K562 (cell line): ENCODE data around the gene TRMT44. TPM values are rescaled to one million over a fixed set of nuclear protein-coding genes. Genes with fewer than 3 reads are reported as not detected.

Experiments used
- ATAC-seq: fragments of 200-7000 bp; cut with Tn5 transposase; 3 replicates; pipeline ENCODE4 v1.9.1; 2020; ENCODE audit warnings: moderate library complexity
- BruUV-seq: library from RNA; stranded (reverse); fragments of 400-500 nt; replicated peaks from 2 replicates; lab custom pipeline; 2021; lab: Mats Ljungman, UMichigan
- CTCF ChIA-PET: fragments of 300-600 bp; formaldehyde crosslinking; extraction: SDS; loops from one replicate; lab custom pipeline; 2021; ENCODE audit warnings: low intra/inter-chr PET ratio; lab: Yijun Ruan, JAX
- POLR2A ChIA-PET: fragments of 300-600, 350-650 bp; sonication (Branson Sonifier 250); formaldehyde crosslinking; extraction: SDS; loops from one replicate; lab custom pipeline; 2021; ENCODE audit warnings: antibody characterized with exemption, inconsistent platforms; lab: Yijun Ruan, JAX
- DNase-seq, 4 experiments: peaks; one replicate each; pipeline versions ENCODE4 v3.0.0 to v3.0.0-alpha.2; 2011 to 2018; ENCODE audit warnings: low spot score in 3 of 4, mixed read lengths in 3 of 4; ENCODE audit errors: extremely low read depth in 1 of 4
- FAIRE-seq: peaks from 2 replicates; lab custom pipeline; 2011; peaks lifted over from hg19 to GRCh38; lab: Jason Lieb, UNC
- H2AFZ ChIP-seq: 2 replicates; pipeline ENCODE4 v1.6.0; 2011; ENCODE audit warnings: low read depth, low read length, control low read depth, inconsistent platforms
- H3K27ac ChIP-seq: fragments of 200-600 bp; 3 replicates; pipeline ENCODE4 v1.8.0; 2011; ENCODE audit warnings: low read depth, mild to moderate bottlenecking, control low read depth, inconsistent platforms, low read length, moderate library complexity, mixed read lengths; ENCODE audit errors: extremely low read depth
- H3K27me3 ChIP-seq, 2 experiments: fragments of 300-600 bp in 1 of 2; 2 replicates in 1 of 2; 3 replicates in 1 of 2; pipeline versions ENCODE4 v1.6.0 to v1.8.0; 2011; ENCODE audit warnings: inconsistent platforms in 2 of 2, low read length in 2 of 2, mild to moderate bottlenecking in 1 of 2, mixed read lengths in 1 of 2, moderate library complexity in 1 of 2; ENCODE audit not compliant: control insufficient read depth in 2 of 2, insufficient read depth in 2 of 2
- H3K36me3 ChIP-seq: fragments of 300-600 bp; 3 replicates; pipeline ENCODE4 v1.8.0; 2011; ENCODE audit warnings: mild to moderate bottlenecking, low read length, inconsistent platforms; ENCODE audit not compliant: control insufficient read depth, insufficient read depth
- H3K4me1 ChIP-seq, 2 experiments: fragments of 200-600 bp in 1 of 2; replicated peaks in 1 of 2; 2 replicates in 1 of 2; 3 replicates in 1 of 2; pipeline versions ENCODE4 v1.5.1 to v1.8.0; 2011; ENCODE audit warnings: inconsistent platforms in 2 of 2, low read length in 2 of 2, mild to moderate bottlenecking in 1 of 2, mixed read lengths in 1 of 2, moderate library complexity in 1 of 2; ENCODE audit not compliant: control insufficient read depth in 2 of 2, insufficient read depth in 2 of 2
- H3K4me2 ChIP-seq: 2 replicates; pipeline ENCODE4 v1.6.1; 2011; ENCODE audit warnings: low read length, control low read depth, inconsistent platforms, mixed read lengths; ENCODE audit not compliant: insufficient read depth
- H3K4me3 ChIP-seq: fragments of 200-600 bp; sonication (generic), shearing (Covaris generic); 2 replicates; pipeline ENCODE4 v1.5.1; 2016; ENCODE audit warnings: control low read depth, inconsistent platforms
- H3K79me2 ChIP-seq: fragments of 200-600 bp; 3 replicates; pipeline ENCODE4 v1.8.0; 2011; ENCODE audit warnings: low read length, inconsistent platforms; ENCODE audit not compliant: control insufficient read depth, insufficient read depth
- H3K9ac ChIP-seq, 2 experiments: 2 replicates each; pipeline versions ENCODE4 v1.6.0 to v1.6.1; 2011; ENCODE audit warnings: low read depth in 2 of 2, low read length in 2 of 2, control low read depth in 1 of 2, inconsistent platforms in 1 of 2, mild to moderate bottlenecking in 1 of 2, mixed read lengths in 1 of 2; ENCODE audit not compliant: insufficient read depth in 1 of 2
- H3K9me1 ChIP-seq: one replicate; pipeline ENCODE4 v1.6.0; 2011; ENCODE audit warnings: inconsistent platforms, mild to moderate bottlenecking, low read length, moderate library complexity; ENCODE audit not compliant: control insufficient read depth, insufficient read depth
- H3K9me3 ChIP-seq: replicated peaks from 2 replicates; pipeline ENCODE4 v1.5.1; 2011; ENCODE audit warnings: low read depth, low read length, inconsistent platforms; ENCODE audit not compliant: control insufficient read depth, insufficient read depth
- H4K20me1 ChIP-seq: replicated peaks from 2 replicates; pipeline ENCODE4 v1.6.1; 2011; ENCODE audit warnings: low read length, inconsistent platforms, mixed read lengths; ENCODE audit not compliant: control insufficient read depth, insufficient read depth
- AFF1 ChIP-seq, 2 experiments: fragments of 450-650 bp; IDR thresholded peaks; 2 replicates each; pipeline ENCODE4 v1.6.1; 2018; ENCODE audit warnings: mild to moderate bottlenecking in 2 of 2, low read depth in 1 of 2; ENCODE audit not compliant: partially characterized antibody in 2 of 2
- BCLAF1 ChIP-seq, 2 experiments: fragments of 450-650 bp in 1 of 2; IDR thresholded peaks; 2 replicates each; pipeline ENCODE4 v1.6.1; 2011 to 2017; ENCODE audit warnings: low read depth in 2 of 2, antibody characterized with exemption in 1 of 2, borderline replicate concordance in 1 of 2, low read length in 1 of 2, mild to moderate bottlenecking in 1 of 2, mixed read lengths in 1 of 2; ENCODE audit not compliant: control insufficient read depth in 1 of 2
- NR4A1 ChIP-seq, 2 experiments: fragments of 250-450 bp in 1 of 2; fragments of 450-650 bp in 1 of 2; sonication (Bioruptor Pico) in 1 of 2; IDR thresholded peaks; 2 replicates each; pipeline versions ENCODE4 v1.4.0 to v1.6.1; 2016 to 2020; ENCODE audit warnings: mild to moderate bottlenecking in 2 of 2, missing compliant biosample characterization in 1 of 2, missing genetic modification characterization in 1 of 2, moderate library complexity in 1 of 2
- POU5F1 ChIP-seq: fragments of 150-350 bp; IDR thresholded peaks from 2 replicates; pipeline ENCODE4 v1.6.1; 2014; ENCODE audit warnings: borderline replicate concordance, low read length, low read depth, mild to moderate bottlenecking; ENCODE audit not compliant: partially characterized antibody
- SAP30 ChIP-seq: fragments of 200-600 bp; sonication (generic); IDR thresholded peaks from 2 replicates; pipeline ENCODE4 v1.6.1; 2012; ENCODE audit warnings: borderline replicate concordance, low read depth, mild to moderate bottlenecking, moderate library complexity, low read length, control low read depth, inconsistent platforms; ENCODE audit not compliant: insufficient read depth, poor library complexity, severe bottlenecking
- ZBTB33 ChIP-seq: sonication (generic); formaldehyde crosslinking; IDR thresholded peaks from 2 replicates; pipeline ENCODE4 v1.8.1; 2023; ENCODE audit warnings: mild to moderate bottlenecking, missing genetic modification reagents
- ZNF764 ChIP-seq: fragments of 250-450 bp; sonication (Bioruptor Pico); IDR thresholded peaks from 2 replicates; pipeline ENCODE4 v1.4.0; 2020; ENCODE audit warnings: low read depth, mild to moderate bottlenecking, moderate library complexity
- WGBS: fragments of 100-300 bp; shearing (Covaris generic); methylation state at CpG from one replicate; pipeline ENCODE4 v1.1.6; 2016; ENCODE audit warnings: low coverage, mixed read lengths; ENCODE audit not compliant: insufficient coverage; ENCODE audit errors: missing lambda C conversion rate; 5-methylcytosine and 5-hydroxymethylcytosine counted together
- in situ Hi-C: fragments of 300-500 bp; cut with MboI; formaldehyde crosslinking; loops from 4 replicates; pipeline ENCODE4 v1.15.0; 2018; ENCODE audit warnings: inconsistent platforms, mixed read lengths
- intact Hi-C: fragments of 100-400 bp; cut with micrococcal nuclease; formaldehyde crosslinking; loops from 2 replicates; pipeline ENCODE4 v1.14.2; 2022
- polyA plus RNA-seq, 8 experiments: library from polyadenylated mRNA; depleted of rRNA in 4 of 8; stranded (reverse) in 5 of 8; unstranded in 3 of 8; fragments of >200 nt; fragmentation: Nextera tagmentation in 2 of 8; fragmentation: Illumina TruSeq in 1 of 8; extraction: Ambion mirVana in 2 of 8; extraction: Trizol in 1 of 8; gene quantifications; 2 replicates each; pipeline versions ENCODE4 v1.2.1 to v1.2.3, GENCODE V29; 2011 to 2014; ENCODE audit warnings: inconsistent platforms in 1 of 8, missing spikeins in 1 of 8
- total RNA-seq, 7 experiments: library from RNA; depleted of rRNA in 6 of 7; stranded (reverse); fragments of >200 nt in 6 of 7; fragmentation: Illumina TruSeq in 2 of 7; extraction: Trizol in 2 of 7; gene quantifications; 2 replicates each; pipeline versions ENCODE4 v1.2.1 to v1.2.3, GENCODE V29; 2011 to 2021; ENCODE audit warnings: low replicate concordance in 1 of 7

Gene TRMT44
- total and polyA plus RNA-seq, 9 of the 15 experiments (the other 6 are each of a cell fraction or from before 2014, with no cell fraction given), result 1.2 to 18.6 (median 10.0) TPM

- WGBS, result 23% methylated on average over 5 of the region's 5 CpGs
- Histone ChIP-seq H3K4me1 (peaks cover 0 to 30% of the 10 kb centered on the region in 2 experiments; a peak in 2 of 5 replicates), H3K27ac (no peak overlapping the region), H3K27me3 (peaks cover 0 to 12% of the 10 kb centered on the region in 2 experiments; a peak in 1 of 5 replicates), H3K36me3 (no peaks in the 10 kb centered on the region)
- no peak for FAIRE-seq
- in situ Hi-C loops, result no loop called here
- TF ChIP-seq ZNF764 (CRISPR knock-in tag) (no peak), AFF1 (IDR thresholded peaks at IDR 0.05; ENCODE audit: low read depth in 1 of 2, partially characterized antibody in 2 of 2) (no peak), BCLAF1 (IDR thresholded peaks at IDR 0.05; ENCODE audit: borderline replicate concordance in 1 of 2, control insufficient read depth in 1 of 2, low read depth in 2 of 2, low read length in 1 of 2) (no peak), ZBTB33 (CRISPR knock-in tag) (no peak), SAP30 (no peak), NR4A1 (CRISPR knock-in tag; IDR thresholded peaks at IDR 0.05) (no peak), NR4A1 (tag; IDR thresholded peaks at IDR 0.05) (no peak), POU5F1 (no peak)
- TF ChIP-seq, all 486 proteins: peak for 0
- Histone ChIP-seq H4K20me1 (no peaks in the 10 kb centered on the region), H3K9me3 (no peaks in the 10 kb centered on the region), H3K4me3 (no peak overlapping the region), H3K4me2 (no peak overlapping the region), H3K9ac (no peak overlapping the region), H3K79me2 (no peaks in the 10 kb centered on the region), H3K9me1 (peaks cover 5% of the 10 kb centered on the region), H2AFZ (no peak overlapping the region)
- no peak for DNase-seq
- ChIA-PET POLR2A (no interaction called here), CTCF (no interaction called here)
- ATAC-seq, result no peak
- intact Hi-C loops, result no loop called here
- no TSS peak for BruUV-seq
Measured at GRCh38 chr4:8506006-8506372, 65.4 kb downstream of the TRMT44 start.
